Large intestine (tissue), 3 donors: Measurements from ENCODE around the gene ANKRD36. TPM values are rescaled to one million over a fixed set of nuclear protein-coding genes. Genes with fewer than 3 reads are reported as not detected.
"Not testable (repeated sequence)": the region's sequence is repeated elsewhere in the genome, so short reads cannot be mapped to it uniquely, and the experiment has no call there.

ENCODE experiments used
- DNase-seq, 2 donors: peaks; one replicate each; pipeline versions ENCODE4 v3.0.0 to v3.0.0-alpha.2; 2013
- H3K27ac ChIP-seq: one replicate; pipeline ENCODE4 v1.5.1; 2013; ENCODE audit warnings: low read length
- H3K27me3 ChIP-seq: 2 replicates; pipeline ENCODE4 v1.6.1; 2013; ENCODE audit warnings: low read length; ENCODE audit not compliant: control insufficient read depth, insufficient read depth
- H3K36me3 ChIP-seq: 2 replicates; pipeline ENCODE4 v1.6.1; 2013; ENCODE audit warnings: low read length; ENCODE audit not compliant: control insufficient read depth, insufficient read depth
- H3K4me1 ChIP-seq: one replicate; pipeline ENCODE4 v1.6.1; 2013; ENCODE audit warnings: low read length; ENCODE audit not compliant: control insufficient read depth, insufficient read depth
- H3K4me3 ChIP-seq: one replicate; pipeline ENCODE4 v1.5.1; 2013; ENCODE audit warnings: low read length
- H3K9me3 ChIP-seq: one replicate; pipeline ENCODE4 v1.6.1; 2013; ENCODE audit warnings: mild to moderate bottlenecking, low read depth, low read length, moderate library complexity; ENCODE audit not compliant: control insufficient read depth
- WGBS: methylation state at CpG from one replicate; pipeline ENCODE4 v1.1.5; 2013; ENCODE audit warnings: low lambda C conversion rate; ENCODE audit not compliant: insufficient coverage; 5-methylcytosine and 5-hydroxymethylcytosine counted together
- polyA plus RNA-seq: library from polyadenylated mRNA; unstranded; fragments of 120-200 nt; gene quantifications from one replicate; pipeline ENCODE4 v1.2.1, GENCODE V29; 2013

The ANKRD36 gene
- polyA plus RNA-seq, 1 donor = 14.3 TPM

GRCh38 chr2:97113882-97114255, 916 bp downstream of the ANKRD36 start:
- DNase-seq, H3K4me1 ChIP-seq, H3K9me3 ChIP-seq, H3K36me3 ChIP-seq, H3K27me3 ChIP-seq: not testable (repeated sequence)
- Histone ChIP-seq H3K27ac (peak overlapping the region; percentile 91), H3K4me3 (peak overlapping the region; percentile 61)
- no CpG with 5 or more reads among the region's 18 CpGs for WGBS

GRCh38 chr2:97129090-97129489, 16.1 kb downstream of the ANKRD36 start:
- not testable (repeated sequence) for H3K27ac ChIP-seq, H3K27me3 ChIP-seq, H3K4me1 ChIP-seq, DNase-seq, H3K36me3 ChIP-seq, H3K9me3 ChIP-seq, H3K4me3 ChIP-seq
- WGBS = 100% methylated on average over 1 of the region's 2 CpGs

- not testable (repeated sequence) for H3K9me3 ChIP-seq, H3K36me3 ChIP-seq, H3K4me1 ChIP-seq, H3K27me3 ChIP-seq, DNase-seq, H3K27ac ChIP-seq, H3K4me3 ChIP-seq
- no CpG with 5 or more reads among the region's 3 CpGs for WGBS
Observed at GRCh38 chr2:97144016-97144415, 31.1 kb downstream of the ANKRD36 start.

- not testable (repeated sequence) for H3K27me3 ChIP-seq, H3K36me3 ChIP-seq, H3K4me1 ChIP-seq, H3K27ac ChIP-seq, H3K9me3 ChIP-seq, DNase-seq, H3K4me3 ChIP-seq
- WGBS = 100% methylated on average over 1 of the region's 3 CpGs
Observed at GRCh38 chr2:97166548-97166947, 53.6 kb downstream of the ANKRD36 start.

GRCh38 chr2:97167938-97168337, 55.0 kb downstream of the ANKRD36 start:
- H3K9me3 ChIP-seq, H3K4me3 ChIP-seq, H3K27me3 ChIP-seq, H3K4me1 ChIP-seq, H3K27ac ChIP-seq, DNase-seq, H3K36me3 ChIP-seq: not testable (repeated sequence)
- WGBS = no CpG with 5 or more reads among the region's 4 CpGs

- not testable (repeated sequence) for H3K9me3 ChIP-seq, H3K4me1 ChIP-seq, H3K27me3 ChIP-seq, H3K36me3 ChIP-seq, H3K4me3 ChIP-seq, DNase-seq, H3K27ac ChIP-seq
- 100% methylated on average over 1 of the region's 2 CpGs for WGBS
Observed at GRCh38 chr2:97168583-97168982, 55.6 kb downstream of the ANKRD36 start.

- not testable (repeated sequence) for H3K4me1 ChIP-seq, H3K4me3 ChIP-seq, H3K9me3 ChIP-seq, H3K27me3 ChIP-seq, DNase-seq, H3K27ac ChIP-seq, H3K36me3 ChIP-seq
- no CpG with 5 or more reads among the region's 1 CpG for WGBS
Observed at GRCh38 chr2:97180391-97180790, 67.4 kb downstream of the ANKRD36 start.

- H3K9me3 ChIP-seq, H3K27me3 ChIP-seq, H3K4me1 ChIP-seq, H3K27ac ChIP-seq, H3K4me3 ChIP-seq, DNase-seq: not testable (repeated sequence)
- peaks cover 23% of the 10 kb centered on the region for H3K36me3 ChIP-seq
- no CpG with 5 or more reads among the region's 1 CpG for WGBS
Observed at GRCh38 chr2:97195349-97195748, 82.4 kb downstream of the ANKRD36 start.

GRCh38 chr2:97197251-97197650, 84.3 kb downstream of the ANKRD36 start:
- H3K9me3 ChIP-seq, H3K4me1 ChIP-seq, H3K4me3 ChIP-seq, DNase-seq, H3K27ac ChIP-seq, H3K27me3 ChIP-seq: not testable (repeated sequence)
- H3K36me3 ChIP-seq = peaks cover 23% of the 10 kb centered on the region
- WGBS = 100% methylated on average over 1 of the region's 1 CpG

- H3K9me3 ChIP-seq, H3K4me1 ChIP-seq, H3K27ac ChIP-seq, H3K27me3 ChIP-seq, H3K4me3 ChIP-seq, DNase-seq: not testable (repeated sequence)
- H3K36me3 ChIP-seq = peaks cover 15% of the 10 kb centered on the region
- 67% methylated on average over 1 of the region's 2 CpGs for WGBS
Observed at GRCh38 chr2:97200887-97201286, 87.9 kb downstream of the ANKRD36 start.

- H3K4me1 ChIP-seq, H3K27me3 ChIP-seq, H3K4me3 ChIP-seq, H3K36me3 ChIP-seq, H3K27ac ChIP-seq, DNase-seq, H3K9me3 ChIP-seq: not testable (repeated sequence)
- no CpG with 5 or more reads among the region's 5 CpGs for WGBS
Observed at GRCh38 chr2:97202643-97203250, 89.8 kb downstream of the ANKRD36 start.
